GM19397 (cell line): Measurements from ENCODE around the gene SERHL2.
"Not testable (repeated sequence)": the region's sequence is repeated elsewhere in the genome, so short reads cannot be mapped to it uniquely, and the experiment has no call there.

Experiments used
- ATAC-seq: cut with Tn5 transposase; IDR thresholded peaks from one replicate; pipeline ENCODE4 v1.9.1; 2021; ENCODE audit warnings: mild to moderate bottlenecking, moderate library complexity; ENCODE audit not compliant: unreplicated experiment

SERHL2 gene

GRCh38 chr22:42571068-42571467, 17.3 kb downstream of the SERHL2 start:
- not testable (repeated sequence) for ATAC-seq

GRCh38 chr22:42574046-42574445, 20.3 kb downstream of the SERHL2 start:
- ATAC-seq, result not testable (repeated sequence)

DNA sequence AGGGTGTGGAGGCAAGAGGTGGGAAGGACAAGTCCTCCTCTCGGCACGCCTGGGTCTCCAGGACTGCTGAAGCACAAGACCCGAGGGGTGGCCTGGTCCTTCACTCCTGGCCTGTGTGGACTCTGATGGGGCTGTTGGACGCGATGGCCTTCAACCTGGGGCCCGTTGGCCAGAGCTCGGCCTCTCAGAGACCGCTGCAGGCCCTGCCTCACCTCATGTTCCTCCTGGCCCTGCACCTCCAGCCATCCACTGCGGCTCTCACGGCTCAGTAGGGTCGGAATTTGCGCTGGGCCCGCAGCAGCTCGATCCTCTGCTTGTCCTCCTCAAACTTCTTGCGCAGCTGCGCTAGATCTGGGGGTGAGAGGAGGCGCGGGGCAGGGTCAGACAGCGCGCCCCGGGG, 20.7 kb downstream of the SERHL2 start:
- ATAC-seq, result not testable (repeated sequence)

GRCh38 chr22:42575996-42576574, 22.3 kb downstream of the SERHL2 start:
- not testable (repeated sequence) for ATAC-seq

DNA sequence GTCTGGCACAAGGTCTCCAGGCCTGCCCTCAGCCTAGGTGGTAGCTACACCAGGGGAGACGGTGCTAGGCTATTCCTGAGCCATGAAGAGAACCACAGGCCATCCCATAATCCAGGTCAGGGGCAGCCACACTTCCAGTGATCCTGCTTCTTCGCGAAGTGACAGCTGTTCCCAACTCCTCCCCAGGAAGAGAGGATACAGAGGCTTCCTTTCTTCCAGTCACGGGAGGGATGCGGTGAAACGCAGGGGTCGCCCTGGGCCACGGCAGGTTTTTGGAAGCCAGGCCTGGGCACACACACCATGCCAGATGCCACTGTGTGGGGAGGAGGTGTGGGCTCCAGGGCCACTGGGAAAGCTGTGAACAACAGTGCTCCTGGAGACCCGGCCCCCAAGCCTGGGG, 23.4 kb downstream of the SERHL2 start:
- ATAC-seq, result not testable (repeated sequence)

DNA sequence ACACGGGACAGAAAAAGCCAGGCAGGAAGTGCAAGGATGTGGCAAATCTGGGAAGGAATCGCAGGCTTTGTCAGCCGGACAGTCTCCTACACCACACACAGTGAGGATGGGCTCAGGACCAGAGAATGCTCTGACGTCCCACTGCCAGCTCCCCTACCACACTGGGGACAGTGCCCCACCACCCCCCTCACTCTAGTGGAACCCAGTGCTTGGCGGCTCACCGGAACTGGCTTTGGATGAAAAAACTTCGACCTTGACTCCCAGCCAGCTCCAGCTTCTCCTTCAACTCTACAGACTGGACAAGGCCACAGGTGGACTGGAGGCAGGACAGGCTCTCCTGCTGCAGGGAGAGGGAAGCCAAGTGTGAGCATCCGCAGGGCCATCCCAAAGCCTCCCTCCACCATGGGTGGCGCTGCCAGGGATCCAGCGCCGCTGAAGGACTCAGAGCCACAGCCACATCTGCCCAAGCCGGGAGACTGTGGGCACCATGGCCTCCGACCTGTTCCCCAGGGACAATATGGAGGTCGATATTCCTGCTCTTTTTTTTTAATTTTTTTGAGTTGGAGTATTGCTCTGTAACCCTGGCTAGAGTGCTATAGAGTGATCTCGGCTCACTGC, 24.0 kb downstream of the SERHL2 start:
- ATAC-seq, result no peak

DNA sequence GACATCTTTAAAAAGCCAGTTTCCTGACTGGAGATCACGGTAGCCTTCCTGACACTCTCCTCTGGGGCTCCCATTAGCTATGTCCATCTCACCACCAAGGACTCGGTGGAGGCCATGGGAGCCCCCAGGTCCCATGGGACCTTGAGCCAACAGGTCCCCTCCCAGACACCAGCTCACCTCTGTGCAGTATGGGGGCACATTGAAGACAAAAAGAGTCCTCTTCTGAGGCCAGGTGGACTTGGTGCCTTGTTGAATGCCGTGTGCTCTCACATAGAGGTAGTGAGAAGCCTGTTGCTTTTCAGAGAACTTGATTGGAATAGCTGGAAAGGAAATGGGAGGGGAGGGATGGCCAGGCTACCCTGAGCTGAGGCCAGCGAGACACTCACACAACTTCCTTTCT, 26.3 kb downstream of the SERHL2 start:
- ATAC-seq, result not testable (repeated sequence)

DNA sequence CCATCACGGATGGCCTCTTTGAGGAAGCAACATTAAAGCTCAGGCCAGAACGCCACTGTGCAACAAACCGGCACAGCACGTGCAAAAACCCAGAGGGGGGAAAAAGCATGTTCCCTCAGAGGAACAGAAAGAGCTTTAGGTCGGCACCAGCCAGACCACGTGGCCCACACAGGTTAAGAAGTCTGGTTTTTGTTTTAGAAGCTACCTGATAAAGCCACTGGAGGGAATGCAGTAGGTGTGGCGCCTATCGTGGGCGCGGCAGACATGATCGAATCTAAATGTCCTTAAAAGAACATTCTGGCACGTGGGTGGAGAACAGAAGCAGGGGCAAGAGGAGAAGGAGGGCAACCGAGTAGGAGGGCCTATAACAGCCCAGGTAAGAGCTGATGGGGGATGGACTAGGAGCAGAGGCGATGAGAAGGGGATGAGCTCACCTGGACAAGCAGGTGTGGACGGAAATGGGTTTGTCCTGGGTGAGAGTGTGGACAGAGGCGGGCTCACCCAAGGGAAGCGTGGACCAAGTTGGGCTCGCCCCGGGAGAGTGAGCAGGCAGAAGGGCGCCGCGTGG, 27.5 kb downstream of the SERHL2 start:
- ATAC-seq, result not testable (repeated sequence)

- ATAC-seq, result no peak
Observed at GRCh38 chr22:42581762-42582716, 28.3 kb downstream of the SERHL2 start.

DNA sequence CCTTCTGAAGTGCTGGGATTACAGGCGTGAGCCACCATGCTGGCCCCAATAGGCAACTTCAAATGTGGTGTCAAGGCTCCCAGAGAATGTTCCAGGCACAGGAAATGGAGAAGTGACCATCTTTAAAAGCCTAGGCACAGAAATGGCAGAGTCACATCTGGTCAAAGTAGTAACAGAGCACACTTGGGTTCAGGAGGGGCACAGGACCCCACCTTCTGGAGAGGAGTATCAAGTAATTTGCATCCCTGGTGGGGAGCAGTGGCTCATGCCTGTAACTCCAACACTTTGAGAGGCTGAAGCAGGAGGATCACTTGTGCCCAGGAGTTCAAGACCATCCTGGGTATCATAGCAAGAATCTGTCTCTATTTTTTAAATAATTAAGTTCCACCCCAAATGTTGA, 29.2 kb downstream of the SERHL2 start:
- ATAC-seq, result no peak

DNA sequence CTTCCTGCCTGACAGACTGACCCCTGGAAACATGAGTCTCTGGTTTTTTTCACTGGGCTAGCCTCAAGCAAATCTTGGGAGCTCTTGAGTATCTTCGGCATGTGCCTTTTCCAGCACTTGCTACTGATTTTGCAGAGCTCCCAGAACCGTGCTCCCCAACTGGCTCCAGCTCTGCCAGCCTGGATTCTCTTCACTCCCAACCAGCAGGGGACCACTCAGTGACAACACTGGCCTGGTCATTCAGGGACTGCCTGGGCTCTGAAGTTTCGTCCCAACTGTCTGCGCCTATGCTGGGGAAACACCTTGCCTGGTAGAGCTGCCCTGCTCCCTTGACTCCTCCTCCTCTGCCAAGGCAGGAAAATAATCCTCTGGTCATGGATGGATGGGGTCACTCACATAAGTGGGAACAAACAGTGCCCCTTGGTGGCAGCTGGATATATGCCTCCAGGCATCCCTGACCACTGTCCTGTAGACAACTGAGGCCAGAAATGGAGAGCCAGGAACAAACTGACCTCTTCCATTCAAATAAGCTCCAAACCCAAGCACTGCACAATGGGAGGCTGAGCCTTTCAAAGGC, 30.7 kb downstream of the SERHL2 start:
- no peak for ATAC-seq

DNA sequence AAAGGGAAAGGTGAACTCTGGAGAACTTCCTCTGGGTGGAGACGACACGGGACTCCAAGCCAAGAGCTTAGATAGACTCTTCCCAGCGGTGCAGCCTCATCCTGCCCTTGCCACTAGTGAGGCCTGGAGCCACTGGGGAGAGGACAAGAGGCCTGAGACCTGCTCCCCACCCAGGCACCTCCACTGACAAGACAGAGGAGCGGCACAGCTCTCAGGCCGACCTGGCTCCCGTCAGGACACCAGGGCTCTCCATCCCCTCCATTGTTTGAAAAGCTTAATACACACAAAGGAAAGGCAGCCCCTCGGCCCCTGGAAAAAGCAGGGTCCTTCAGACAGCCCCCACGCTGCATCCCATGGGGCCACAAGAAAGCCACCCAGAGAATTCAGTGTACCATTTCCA, 31.3 kb downstream of the SERHL2 start:
- no peak for ATAC-seq

DNA sequence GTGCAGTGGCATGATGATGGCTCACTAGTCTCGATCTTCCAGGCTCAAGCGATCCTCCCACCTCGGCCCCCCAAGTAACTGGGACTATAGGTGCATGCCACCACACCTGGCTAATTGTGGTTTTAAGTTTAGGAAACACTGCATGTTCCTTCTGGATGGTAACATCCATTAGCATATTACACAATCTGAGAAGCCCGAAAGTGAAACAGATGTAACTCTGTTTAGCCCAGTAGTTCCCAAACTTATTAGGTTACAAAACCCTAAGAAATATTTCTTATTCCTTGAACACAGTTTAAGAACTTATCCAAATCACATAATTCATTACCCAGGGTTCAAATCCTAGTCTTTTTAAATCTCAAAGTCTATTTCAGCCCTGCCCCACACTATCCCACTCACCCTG, 32.6 kb downstream of the SERHL2 start:
- no peak for ATAC-seq

DNA sequence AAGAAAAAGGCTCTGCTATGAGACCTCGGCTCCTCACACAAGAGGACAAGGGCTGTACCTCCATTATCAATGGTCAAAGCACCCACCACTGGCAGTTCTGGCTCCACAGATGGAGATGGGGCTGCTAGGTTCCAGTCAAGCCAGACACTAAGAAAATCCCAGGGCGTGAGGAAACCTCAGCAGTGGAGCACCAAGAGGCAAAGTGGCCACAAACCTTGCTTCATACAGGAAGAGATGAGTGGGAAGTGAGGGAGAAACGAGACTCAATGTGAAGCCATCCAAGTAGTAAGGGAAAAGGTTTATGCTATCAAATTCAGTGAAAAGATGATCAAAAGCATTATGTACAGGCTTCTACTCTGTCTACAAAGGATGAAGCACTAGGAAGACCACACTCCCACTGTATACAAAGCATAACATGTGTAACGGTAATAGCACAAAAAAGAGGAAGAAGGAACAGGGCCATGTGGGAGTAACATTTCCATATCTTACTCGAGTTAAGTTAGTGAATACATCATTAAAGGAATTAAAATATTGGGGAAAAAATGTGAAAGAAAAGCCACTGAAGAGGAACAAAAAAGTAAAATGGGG, 33.9 kb downstream of the SERHL2 start:
- no peak for ATAC-seq

DNA sequence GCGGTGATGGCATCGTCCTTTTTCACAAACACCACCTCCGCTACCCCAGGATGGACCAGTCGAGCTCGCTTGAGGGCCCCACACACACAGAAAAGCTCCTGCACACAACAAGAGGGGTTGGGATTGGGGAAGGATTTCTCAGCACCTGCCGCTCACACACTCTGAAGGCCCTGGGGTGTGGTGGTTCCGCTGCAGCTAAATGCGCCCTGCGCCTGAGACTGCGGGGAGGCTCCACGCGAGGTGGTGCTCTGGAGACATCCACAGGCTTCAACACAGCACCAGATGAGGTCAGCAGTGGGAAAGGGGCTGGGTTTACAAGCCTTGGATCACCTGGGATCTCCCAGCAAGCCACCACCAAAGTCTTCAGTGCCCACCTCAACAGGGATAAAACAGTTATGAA, 38.2 kb downstream of the SERHL2 start:
- ATAC-seq, result no peak

DNA sequence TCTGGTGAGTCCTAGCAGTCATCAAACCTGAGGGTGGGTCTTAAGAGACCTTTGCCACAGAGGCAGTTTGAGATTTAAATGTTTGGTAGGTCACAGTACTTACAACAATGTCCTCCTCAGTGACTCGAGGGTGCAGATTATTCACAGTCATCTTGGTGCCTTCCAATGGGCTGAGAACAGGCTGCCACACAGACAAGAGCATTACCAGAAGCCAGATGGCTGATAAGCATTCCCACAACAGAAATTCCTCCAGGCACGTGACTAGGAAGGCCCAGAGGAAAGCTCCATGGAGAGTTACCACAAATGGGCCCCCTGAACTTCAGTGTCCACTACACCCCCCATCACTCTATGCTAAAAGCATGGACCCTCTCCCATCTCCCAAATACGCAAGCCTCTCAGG, 41.7 kb downstream of the SERHL2 start:
- ATAC-seq, result no peak

GRCh38 chr22:42596336-42596735, 42.6 kb downstream of the SERHL2 start:
- ATAC-seq, result no peak

DNA sequence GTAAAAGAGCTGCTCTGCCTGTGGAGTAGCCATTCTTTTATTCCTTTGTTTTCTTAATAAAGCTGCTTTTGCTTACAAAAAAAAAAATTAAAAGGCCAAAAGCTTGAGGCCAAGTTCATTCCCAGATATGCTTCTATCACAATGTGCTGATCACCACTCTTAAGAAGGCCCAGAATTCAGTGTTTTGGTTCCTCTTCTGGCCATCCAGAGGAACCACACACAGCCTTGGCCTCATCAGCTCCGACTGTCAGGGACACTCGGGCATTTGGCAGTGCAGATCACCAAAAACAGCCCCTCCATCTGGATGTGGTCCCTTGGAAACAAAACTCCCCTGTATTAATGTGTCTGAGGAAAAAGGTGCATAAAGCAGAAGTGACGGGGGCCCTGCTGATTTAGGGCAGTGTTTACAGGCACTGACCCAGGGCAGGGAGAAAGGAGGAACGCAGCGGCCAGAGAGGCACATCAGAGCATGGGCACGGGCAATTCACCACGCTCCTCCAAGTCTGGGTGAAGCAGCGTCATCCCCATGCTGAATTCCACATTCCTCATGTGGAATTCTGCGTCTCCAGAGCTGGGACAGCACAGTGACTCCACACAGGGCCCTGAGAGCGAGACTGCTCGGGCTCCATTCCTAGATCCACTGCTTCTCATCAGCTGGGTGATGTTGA, 43.2 kb downstream of the SERHL2 start:
- no peak for ATAC-seq

DNA sequence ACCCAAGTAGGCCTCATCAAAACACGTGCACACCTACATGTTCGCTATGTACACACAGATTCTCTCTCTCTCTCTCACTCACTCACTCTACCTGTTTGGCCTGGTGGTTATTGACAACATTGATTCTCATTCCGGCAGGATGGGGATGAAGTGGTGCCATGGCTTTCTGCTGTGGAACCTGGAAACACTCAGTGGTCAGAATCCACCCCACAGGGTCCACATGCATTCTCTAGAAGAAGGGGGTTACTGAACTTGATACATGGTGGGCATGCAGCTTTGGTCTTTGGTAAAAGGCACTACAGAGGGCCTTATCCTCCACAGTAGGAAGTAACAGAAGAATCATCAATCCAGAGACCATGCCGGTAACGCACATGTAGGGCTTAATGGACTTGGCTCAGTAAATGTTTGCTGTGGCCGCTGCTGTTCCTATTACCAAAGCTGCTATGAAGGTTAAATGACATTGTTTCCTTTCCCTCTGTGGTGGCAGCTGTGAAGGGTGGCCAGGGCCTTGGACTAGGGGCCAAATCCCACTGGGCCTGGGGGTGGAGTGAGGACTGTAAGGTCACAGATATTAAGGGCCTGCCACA, 48.2 kb downstream of the SERHL2 start:
- ATAC-seq, result no peak

DNA sequence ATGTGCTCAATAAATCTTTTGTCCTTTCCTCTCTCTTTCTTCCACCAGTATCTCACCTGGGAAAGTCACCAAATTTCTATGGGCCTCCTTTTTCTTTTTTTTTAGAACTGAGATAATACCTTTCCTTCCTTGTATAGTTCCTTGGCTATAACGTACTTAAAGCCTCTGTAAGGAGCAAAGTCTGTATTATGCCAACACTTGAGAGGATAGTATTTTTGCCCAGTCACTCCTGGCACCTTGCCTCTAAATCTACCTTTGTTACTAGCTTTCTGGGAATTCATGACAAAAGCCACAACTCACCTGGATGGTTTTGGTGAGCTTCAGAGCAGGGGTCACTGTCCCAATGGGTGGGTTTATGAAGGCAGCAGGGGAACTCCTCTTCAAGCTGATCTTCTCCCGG, 48.7 kb downstream of the SERHL2 start:
- ATAC-seq, result no peak
